HCT116 (cell line): Measurements from ENCODE around the gene C17orf67.

Experiments
- CTCF ChIP-seq, 3 experiments: fragments of 200-600 bp in 1 of 3; sonication (generic) in 1 of 3; IDR thresholded peaks in 2 of 3; conservative IDR thresholded peaks in 1 of 3; 2 replicates each; pipeline ENCODE4 v1.5.1; 2012 to 2017; ENCODE audit warnings: low read depth in 2 of 3, low read length in 2 of 3, antibody characterized with exemption in 1 of 3, borderline replicate concordance in 1 of 3, control low read depth in 1 of 3, mild to moderate bottlenecking in 1 of 3, mixed read lengths in 1 of 3, mixed run types in 1 of 3, moderate library complexity in 1 of 3; ENCODE audit not compliant: insufficient read depth in 1 of 3
- REST ChIP-seq: IDR thresholded peaks from 2 replicates; pipeline ENCODE4 v1.6.1; 2012; ENCODE audit warnings: low read depth
- ZNF274 ChIP-seq: fragments of 200-500 bp; sonication (Bioruptor generic); IDR thresholded peaks from 2 replicates; pipeline ENCODE4 v1.6.1; 2014; ENCODE audit warnings: mild to moderate bottlenecking, low read depth, low read length, inconsistent platforms

- no peak for TF ChIP-seq CTCF (IDR thresholded peaks at IDR 0.05 in 2 of 3, conservative IDR thresholded peaks at IDR 0.05 in 1 of 3; ENCODE audit: borderline replicate concordance in 1 of 3, insufficient read depth in 1 of 3, low read depth in 2 of 3, low read length in 2 of 3)
- TF ChIP-seq ZNF274, result no peak
- TF ChIP-seq REST, result no peak
Measured at GRCh38 chr17:56754523-56755208, 79.1 kb downstream of the C17orf67 start.
